HepG2 (cell line): ENCODE results near the gene IQCH.

Source experiments
- ATF3 ChIP-seq: sonication (generic); formaldehyde crosslinking; IDR thresholded peaks from 2 replicates; pipeline ENCODE4 v1.4.0; 2020; ENCODE audit warnings: missing genetic modification reagents
- CTCF ChIP-seq: sonication (generic); formaldehyde crosslinking; IDR thresholded peaks from 2 replicates; pipeline ENCODE4 v1.5.0; 2020; ENCODE audit warnings: mild to moderate bottlenecking, missing genetic modification reagents, moderate library complexity
- HDAC2 ChIP-seq: sonication (generic); formaldehyde crosslinking; IDR thresholded peaks from 2 replicates; pipeline ENCODE4 v1.4.0; 2020; ENCODE audit warnings: missing genetic modification reagents
- NR2C2 ChIP-seq: sonication (generic); formaldehyde crosslinking; IDR thresholded peaks from 2 replicates; pipeline ENCODE4 v1.4.0; 2020; ENCODE audit warnings: missing genetic modification reagents, mild to moderate bottlenecking, moderate library complexity, borderline replicate concordance
- RAD21 ChIP-seq: fragments of 450-650 bp; formaldehyde crosslinking; IDR thresholded peaks from 2 replicates; pipeline ENCODE4 v1.5.0; 2020; ENCODE audit warnings: mild to moderate bottlenecking
- RBFOX2 ChIP-seq: fragments of 200-400 bp; formaldehyde crosslinking; IDR thresholded peaks from 2 replicates; pipeline ENCODE4 v1.6.1; 2017; ENCODE audit warnings: low read depth, mild to moderate bottlenecking, low read length
- ZNF12 ChIP-seq: sonication (generic); formaldehyde crosslinking; IDR thresholded peaks from 2 replicates; pipeline ENCODE4 v1.5.0; 2020; ENCODE audit warnings: missing genetic modification reagents
- ZNF33A ChIP-seq: sonication (generic); formaldehyde crosslinking; IDR thresholded peaks from 2 replicates; pipeline ENCODE4 v1.5.1; 2020; ENCODE audit warnings: missing genetic modification reagents, mild to moderate bottlenecking, moderate library complexity, borderline replicate concordance
- TF ChIP-seq, protein P1 (sequence below): sonication (generic); formaldehyde crosslinking; IDR thresholded peaks from 2 replicates; pipeline ENCODE4 v1.4.0; 2020; ENCODE audit warnings: missing genetic modification reagents

GRCh38 chr15:67413770-67414390 is 159.3 kb downstream of the IQCH start:
- TF ChIP-seq ZNF33A (CRISPR knock-in tag) (no peak), ATF3 (CRISPR knock-in tag) (no peak), RBFOX2 (no peak), CTCF (CRISPR knock-in tag) (no peak), ZNF12 (CRISPR knock-in tag) (no peak), NR2C2 (no peak), HDAC2 (no peak), RAD21 (CRISPR knock-in tag) (no peak)
- TF ChIP-seq, protein P1, sequence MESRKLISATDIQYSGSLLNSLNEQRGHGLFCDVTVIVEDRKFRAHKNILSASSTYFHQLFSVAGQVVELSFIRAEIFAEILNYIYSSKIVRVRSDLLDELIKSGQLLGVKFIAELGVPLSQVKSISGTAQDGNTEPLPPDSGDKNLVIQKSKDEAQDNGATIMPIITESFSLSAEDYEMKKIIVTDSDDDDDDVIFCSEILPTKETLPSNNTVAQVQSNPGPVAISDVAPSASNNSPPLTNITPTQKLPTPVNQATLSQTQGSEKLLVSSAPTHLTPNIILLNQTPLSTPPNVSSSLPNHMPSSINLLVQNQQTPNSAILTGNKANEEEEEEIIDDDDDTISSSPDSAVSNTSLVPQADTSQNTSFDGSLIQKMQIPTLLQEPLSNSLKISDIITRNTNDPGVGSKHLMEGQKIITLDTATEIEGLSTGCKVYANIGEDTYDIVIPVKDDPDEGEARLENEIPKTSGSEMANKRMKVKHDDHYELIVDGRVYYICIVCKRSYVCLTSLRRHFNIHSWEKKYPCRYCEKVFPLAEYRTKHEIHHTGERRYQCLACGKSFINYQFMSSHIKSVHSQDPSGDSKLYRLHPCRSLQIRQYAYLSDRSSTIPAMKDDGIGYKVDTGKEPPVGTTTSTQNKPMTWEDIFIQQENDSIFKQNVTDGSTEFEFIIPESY (CRISPR knock-in tag) = no peak
